HepG2 (cell line): ENCODE results near the gene SYNGR4. TPM values are rescaled to one million over a fixed set of nuclear protein-coding genes. Genes with fewer than 3 reads are reported as not detected.
A peak's percentile ranks its signal among the peaks of the same experiment; 100 is the strongest.

Experiments used
- AKNA ChIP-seq: sonication (generic); formaldehyde crosslinking; IDR thresholded peaks from 2 replicates; pipeline ENCODE4 v1.4.0; 2020; ENCODE audit warnings: missing genetic modification reagents, borderline replicate concordance
- ATF1 ChIP-seq: IDR thresholded peaks from 2 replicates; pipeline ENCODE4 v1.6.1; 2016; ENCODE audit warnings: mild to moderate bottlenecking, control low read depth
- EP300 ChIP-seq, 3 experiments: sonication (generic) in 1 of 3; formaldehyde crosslinking in 1 of 3; IDR thresholded peaks; 2 replicates each; pipeline versions ENCODE4 v1.5.1 to v1.6.1; 2011 to 2020; ENCODE audit warnings: low read depth in 2 of 3, low read length in 2 of 3, borderline replicate concordance in 1 of 3, improper control_type of control experiment in 1 of 3, mild to moderate bottlenecking in 1 of 3, missing genetic modification reagents in 1 of 3, moderate library complexity in 1 of 3
- MYPOP ChIP-seq: sonication (generic); formaldehyde crosslinking; IDR thresholded peaks from 2 replicates; pipeline ENCODE4 v1.8.1; 2023; ENCODE audit warnings: mild to moderate bottlenecking, moderate library complexity, missing genetic modification reagents
- NFAT5 ChIP-seq: sonication (generic); formaldehyde crosslinking; IDR thresholded peaks from 2 replicates; pipeline ENCODE4 v1.4.0; 2020; ENCODE audit warnings: missing genetic modification reagents
- SRF ChIP-seq: IDR thresholded peaks from 2 replicates; pipeline ENCODE4 v1.6.1; 2011; ENCODE audit warnings: mild to moderate bottlenecking, low read depth, low read length, moderate library complexity
- THAP9 ChIP-seq: sonication (generic); formaldehyde crosslinking; IDR thresholded peaks from 2 replicates; pipeline ENCODE4; 2020; ENCODE audit warnings: missing genetic modification reagents, mild to moderate bottlenecking, borderline replicate concordance
- ZKSCAN5 ChIP-seq: sonication (generic); formaldehyde crosslinking; IDR thresholded peaks from 2 replicates; pipeline ENCODE4 v1.5.1; 2020; ENCODE audit warnings: mild to moderate bottlenecking, missing genetic modification reagents
- ZNF260 ChIP-seq: sonication (generic); formaldehyde crosslinking; IDR thresholded peaks from 2 replicates; pipeline ENCODE4 v1.4.0; 2020; ENCODE audit warnings: missing genetic modification reagents, low read depth, mild to moderate bottlenecking, borderline replicate concordance
- ZNF275 ChIP-seq: sonication (generic); formaldehyde crosslinking; IDR thresholded peaks from 2 replicates; pipeline ENCODE4 v1.8.0; 2022; ENCODE audit warnings: missing genetic modification reagents, mild to moderate bottlenecking, inconsistent platforms, borderline replicate concordance
- ZNF33A ChIP-seq: sonication (generic); formaldehyde crosslinking; IDR thresholded peaks from 2 replicates; pipeline ENCODE4 v1.5.1; 2020; ENCODE audit warnings: missing genetic modification reagents, mild to moderate bottlenecking, moderate library complexity, borderline replicate concordance
- ZNF501 ChIP-seq: sonication (generic); formaldehyde crosslinking; IDR thresholded peaks from 2 replicates; pipeline ENCODE4 v1.5.1; 2020; ENCODE audit warnings: mild to moderate bottlenecking, moderate library complexity, missing genetic modification reagents
- polyA plus RNA-seq, 8 experiments: library from polyadenylated mRNA; depleted of rRNA in 3 of 8; stranded (reverse) in 7 of 8; unstranded in 1 of 8; fragments of >200 nt; fragmentation: Illumina TruSeq in 4 of 8; extraction: Trizol in 4 of 8; gene quantifications; 2 replicates each; pipeline versions ENCODE4 v1.2.1 to v1.2.3, GENCODE V29; 2011 to 2016; ENCODE audit warnings: low read depth in 4 of 8, missing spikeins in 1 of 8, mixed read lengths in 1 of 8; ENCODE audit not compliant: insufficient read depth in 1 of 8
- total RNA-seq, 5 experiments: library from RNA; depleted of rRNA; stranded (reverse); fragments of >200 nt; fragmentation: Illumina TruSeq; extraction: Trizol; gene quantifications; 2 replicates each; pipeline ENCODE4 v1.2.3, GENCODE V29; 2016; ENCODE audit warnings: low read depth in 1 of 5

Gene SYNGR4
- total and polyA plus RNA-seq, 2 of the 13 experiments (the other 11 are each of a cell fraction or from before 2014, with no cell fraction given) = not detected

- no peak for TF ChIP-seq MYPOP (CRISPR knock-in tag)
- no peak for TF ChIP-seq SRF
- TF ChIP-seq ATF1 (CRISPR knock-in tag) = no peak
- TF ChIP-seq NFAT5 (CRISPR knock-in tag) = peak; percentile 46; the same call in 1 of the 2 replicates
- TF ChIP-seq ZKSCAN5 (CRISPR knock-in tag) = no peak
- TF ChIP-seq ZNF33A (CRISPR knock-in tag) = no peak
- TF ChIP-seq THAP9 = peak; percentile 55; the same call in 1 of the 2 replicates
- TF ChIP-seq ZNF260 (CRISPR knock-in tag) = no peak
- 0 out of 2 replicates have a peak, but pooled peaks have one; percentile 46 for TF ChIP-seq AKNA (CRISPR knock-in tag)
- TF ChIP-seq ZNF275 (CRISPR knock-in tag) = no peak
- TF ChIP-seq EP300 (IDR thresholded peaks at IDR 0.05; ENCODE audit: low read depth in 2 of 2, low read length in 2 of 2) = no peak
- no peak; the same call in 1 of the 2 replicates for TF ChIP-seq EP300 (CRISPR knock-in tag; IDR thresholded peaks at IDR 0.05; ENCODE audit: borderline replicate concordance)
- peak; percentile 92; the same call in 1 of the 2 replicates for TF ChIP-seq ZNF501 (CRISPR knock-in tag)
Measured at GRCh38 chr19:48363500-48363809, 712 bp upstream of the SYNGR4 start (continued).
